HEK293 (cell line): ENCODE measurements around the gene NIP7.
A peak's percentile ranks its signal among the peaks of the same experiment; 100 is the strongest.

Source experiments
- GLIS2 ChIP-seq: fragments of 450-650 bp; formaldehyde crosslinking; IDR thresholded peaks from 2 replicates; pipeline ENCODE4 v1.5.1; 2016; ENCODE audit warnings: missing biosample characterization, missing genetic modification characterization
- HOXC10 ChIP-seq: sonication (generic); formaldehyde crosslinking; IDR thresholded peaks from 2 replicates; pipeline ENCODE4 v1.8.1; 2023; ENCODE audit warnings: mild to moderate bottlenecking, missing genetic modification reagents
- KLF16 ChIP-seq: fragments of 450-650 bp; formaldehyde crosslinking; IDR thresholded peaks from 2 replicates; pipeline ENCODE4 v1.5.1; 2017; ENCODE audit warnings: missing biosample characterization, missing genetic modification characterization
- SP3 ChIP-seq: fragments of 450-650 bp; formaldehyde crosslinking; IDR thresholded peaks from 2 replicates; pipeline ENCODE4 v1.5.1; 2016; ENCODE audit warnings: missing biosample characterization, missing genetic modification characterization
- ZNF146 ChIP-seq: fragments of 450-650 bp; formaldehyde crosslinking; IDR thresholded peaks from 2 replicates; pipeline ENCODE4 v1.5.1; 2016; ENCODE audit warnings: missing biosample characterization, missing genetic modification characterization
- ZNF155 ChIP-seq: fragments of 450-650 bp; formaldehyde crosslinking; IDR thresholded peaks from 2 replicates; pipeline ENCODE4 v1.5.1; 2016; ENCODE audit warnings: missing biosample characterization, missing genetic modification characterization
- ZNF184 ChIP-seq: fragments of 450-650 bp; IDR thresholded peaks from 2 replicates; pipeline ENCODE4 v1.5.1; 2018; ENCODE audit warnings: missing biosample characterization, mild to moderate bottlenecking, missing genetic modification characterization
- ZNF341 ChIP-seq: fragments of 450-650 bp; formaldehyde crosslinking; IDR thresholded peaks from 2 replicates; pipeline ENCODE4; 2016; ENCODE audit warnings: low read depth, missing biosample characterization, missing genetic modification characterization
- ZNF473 ChIP-seq: fragments of 450-650 bp; formaldehyde crosslinking; IDR thresholded peaks from 2 replicates; pipeline ENCODE4 v1.5.1; 2017; ENCODE audit warnings: missing biosample characterization, missing genetic modification characterization
- ZNF571 ChIP-seq: fragments of 450-650 bp; formaldehyde crosslinking; IDR thresholded peaks from 2 replicates; pipeline ENCODE4 v1.5.0; 2017; ENCODE audit warnings: missing biosample characterization, missing genetic modification characterization
- ZNF670 ChIP-seq: fragments of 450-650 bp; formaldehyde crosslinking; IDR thresholded peaks from 2 replicates; pipeline ENCODE4 v1.5.1; 2016; ENCODE audit warnings: missing biosample characterization, missing genetic modification characterization, low read depth
- ZNF843 ChIP-seq: fragments of 450-650 bp; formaldehyde crosslinking; IDR thresholded peaks from 2 replicates; pipeline ENCODE4 v1.5.1; 2016; ENCODE audit warnings: missing biosample characterization, missing genetic modification characterization
- TF ChIP-seq, protein P1 (sequence below): fragments of 450-650 bp; formaldehyde crosslinking; IDR thresholded peaks from 2 replicates; pipeline ENCODE4 v1.5.1; 2016; ENCODE audit warnings: missing biosample characterization, missing genetic modification characterization
- TF ChIP-seq, protein P2 (sequence below): fragments of 450-650 bp; formaldehyde crosslinking; IDR thresholded peaks from 2 replicates; pipeline ENCODE4 v1.5.1; 2016; ENCODE audit warnings: missing biosample characterization, missing genetic modification characterization
- TF ChIP-seq, protein P3 (sequence below): fragments of 450-650 bp; formaldehyde crosslinking; IDR thresholded peaks from 2 replicates; pipeline ENCODE4 v1.5.1; 2016; ENCODE audit warnings: missing biosample characterization, missing genetic modification characterization
- TF ChIP-seq, protein P4 (sequence below): fragments of 450-650 bp; formaldehyde crosslinking; IDR thresholded peaks from 2 replicates; pipeline ENCODE4 v1.5.1; 2016; ENCODE audit warnings: missing biosample characterization, missing genetic modification characterization
- TF ChIP-seq, protein P5 (sequence below): fragments of 450-650 bp; formaldehyde crosslinking; IDR thresholded peaks from 2 replicates; pipeline ENCODE4 v1.5.1; 2016; ENCODE audit warnings: missing biosample characterization, missing genetic modification characterization
- TF ChIP-seq, protein P6 (sequence below): sonication (generic); formaldehyde crosslinking; IDR thresholded peaks from 2 replicates; pipeline ENCODE4 v1.8.1; 2022; ENCODE audit warnings: mild to moderate bottlenecking, moderate library complexity, missing genetic modification reagents
- TF ChIP-seq, protein P7 (sequence below): fragments of 450-650 bp; formaldehyde crosslinking; optimal IDR thresholded peaks from 2 replicates; pipeline ENCODE3; 2016; ENCODE audit warnings: missing biosample characterization, mild to moderate bottlenecking, missing genetic modification characterization
- TF ChIP-seq, protein P8 (sequence below): fragments of 450-650 bp; formaldehyde crosslinking; IDR thresholded peaks from 2 replicates; pipeline ENCODE4 v1.5.1; 2016; ENCODE audit warnings: missing biosample characterization, missing genetic modification characterization
- TF ChIP-seq, protein P9 (sequence below): fragments of 450-650 bp; formaldehyde crosslinking; IDR thresholded peaks from 2 replicates; pipeline ENCODE4 v1.5.1; 2016; ENCODE audit warnings: missing biosample characterization, missing genetic modification characterization
- TF ChIP-seq, protein P10 (sequence below): fragments of 450-650 bp; formaldehyde crosslinking; IDR thresholded peaks from 2 replicates; pipeline ENCODE4 v1.5.1; 2016; ENCODE audit warnings: missing biosample characterization, missing genetic modification characterization, low read depth

NIP7 gene

DNA sequence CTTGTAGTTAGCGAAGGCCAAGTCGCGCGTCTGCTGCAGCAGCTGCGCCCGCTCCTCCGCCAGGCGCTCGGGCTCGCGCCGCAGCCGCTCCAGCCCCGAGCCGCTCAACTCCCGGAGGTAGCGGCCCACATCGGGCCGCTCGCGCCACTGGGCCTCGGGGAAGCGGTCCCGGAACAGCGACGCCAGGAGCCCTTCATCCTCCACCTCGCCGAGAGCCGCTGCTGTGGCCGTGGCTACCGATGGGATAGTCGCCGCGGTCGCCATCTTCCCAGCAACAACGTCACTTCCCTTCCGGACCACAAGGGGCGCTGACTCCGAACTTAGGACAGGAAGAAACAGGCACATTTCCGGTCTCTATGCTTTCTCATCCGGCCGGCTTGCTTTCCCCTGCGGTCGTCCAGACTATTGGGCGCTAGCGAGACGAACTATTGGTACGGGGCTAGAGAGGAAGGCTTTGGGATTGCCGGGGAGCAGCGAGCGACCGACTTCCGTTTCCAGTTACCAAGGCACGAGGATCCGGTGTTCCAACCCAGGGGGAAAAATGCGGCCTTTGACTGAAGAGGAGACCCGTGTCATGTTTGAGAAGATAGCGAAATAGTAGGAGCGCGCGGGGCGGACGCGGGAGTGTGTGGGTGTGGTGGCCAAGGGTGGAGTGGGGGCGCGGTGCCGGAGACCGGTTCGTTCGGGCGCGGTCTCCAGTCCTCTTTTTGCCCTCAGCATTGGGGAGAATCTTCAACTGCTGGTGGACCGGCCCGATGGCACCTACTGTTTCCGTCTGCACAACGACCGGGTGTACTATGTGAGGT, at the start of gene NIP7, which contains the start of gene COG8 (continued):
- TF ChIP-seq, protein P1, sequence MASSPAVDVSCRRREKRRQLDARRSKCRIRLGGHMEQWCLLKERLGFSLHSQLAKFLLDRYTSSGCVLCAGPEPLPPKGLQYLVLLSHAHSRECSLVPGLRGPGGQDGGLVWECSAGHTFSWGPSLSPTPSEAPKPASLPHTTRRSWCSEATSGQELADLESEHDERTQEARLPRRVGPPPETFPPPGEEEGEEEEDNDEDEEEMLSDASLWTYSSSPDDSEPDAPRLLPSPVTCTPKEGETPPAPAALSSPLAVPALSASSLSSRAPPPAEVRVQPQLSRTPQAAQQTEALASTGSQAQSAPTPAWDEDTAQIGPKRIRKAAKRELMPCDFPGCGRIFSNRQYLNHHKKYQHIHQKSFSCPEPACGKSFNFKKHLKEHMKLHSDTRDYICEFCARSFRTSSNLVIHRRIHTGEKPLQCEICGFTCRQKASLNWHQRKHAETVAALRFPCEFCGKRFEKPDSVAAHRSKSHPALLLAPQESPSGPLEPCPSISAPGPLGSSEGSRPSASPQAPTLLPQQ = peak; percentile 72
- TF ChIP-seq ZNF341 (0 out of 2 replicates have a peak, but pooled peaks have one; percentile 33), ZNF473 (tag by site-specific recombination) (no peak), SP3 (tag by site-specific recombination) (peak; percentile 38; the same call in 1 of the 2 replicates), KLF16 (tag by site-specific recombination) (peak; percentile 12; the same call in 1 of the 2 replicates), ZNF571 (tag by site-specific recombination) (no peak), GLIS2 (no peak), HOXC10 (CRISPR knock-in tag) (no peak), ZNF843 (tag by site-specific recombination) (no peak; the same call in none of the 2 replicates), ZNF155 (tag by site-specific recombination) (no peak), ZNF184 (no peak), ZNF670 (tag by site-specific recombination) (no peak), ZNF146 (no peak)
- TF ChIP-seq, protein P2, sequence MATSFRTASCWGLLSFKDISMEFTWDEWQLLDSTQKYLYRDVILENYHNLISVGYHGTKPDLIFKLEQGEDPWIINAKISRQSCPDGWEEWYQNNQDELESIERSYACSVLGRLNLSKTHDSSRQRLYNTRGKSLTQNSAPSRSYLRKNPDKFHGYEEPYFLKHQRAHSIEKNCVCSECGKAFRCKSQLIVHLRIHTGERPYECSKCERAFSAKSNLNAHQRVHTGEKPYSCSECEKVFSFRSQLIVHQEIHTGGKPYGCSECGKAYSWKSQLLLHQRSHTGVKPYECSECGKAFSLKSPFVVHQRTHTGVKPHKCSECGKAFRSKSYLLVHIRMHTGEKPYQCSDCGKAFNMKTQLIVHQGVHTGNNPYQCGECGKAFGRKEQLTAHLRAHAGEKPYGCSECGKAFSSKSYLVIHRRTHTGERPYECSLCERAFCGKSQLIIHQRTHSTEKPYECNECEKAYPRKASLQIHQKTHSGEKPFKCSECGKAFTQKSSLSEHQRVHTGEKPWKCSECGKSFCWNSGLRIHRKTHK = no peak
- TF ChIP-seq, protein P3, sequence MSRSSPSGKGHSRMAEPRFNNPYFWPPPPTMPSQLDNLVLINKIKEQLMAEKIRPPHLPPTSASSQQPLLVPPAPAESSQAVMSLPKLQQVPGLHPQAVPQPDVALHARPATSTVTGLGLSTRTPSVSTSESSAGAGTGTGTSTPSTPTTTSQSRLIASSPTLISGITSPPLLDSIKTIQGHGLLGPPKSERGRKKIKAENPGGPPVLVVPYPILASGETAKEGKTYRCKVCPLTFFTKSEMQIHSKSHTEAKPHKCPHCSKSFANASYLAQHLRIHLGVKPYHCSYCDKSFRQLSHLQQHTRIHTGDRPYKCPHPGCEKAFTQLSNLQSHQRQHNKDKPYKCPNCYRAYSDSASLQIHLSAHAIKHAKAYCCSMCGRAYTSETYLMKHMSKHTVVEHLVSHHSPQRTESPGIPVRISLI (tag by site-specific recombination) = no peak
- TF ChIP-seq, protein P4, sequence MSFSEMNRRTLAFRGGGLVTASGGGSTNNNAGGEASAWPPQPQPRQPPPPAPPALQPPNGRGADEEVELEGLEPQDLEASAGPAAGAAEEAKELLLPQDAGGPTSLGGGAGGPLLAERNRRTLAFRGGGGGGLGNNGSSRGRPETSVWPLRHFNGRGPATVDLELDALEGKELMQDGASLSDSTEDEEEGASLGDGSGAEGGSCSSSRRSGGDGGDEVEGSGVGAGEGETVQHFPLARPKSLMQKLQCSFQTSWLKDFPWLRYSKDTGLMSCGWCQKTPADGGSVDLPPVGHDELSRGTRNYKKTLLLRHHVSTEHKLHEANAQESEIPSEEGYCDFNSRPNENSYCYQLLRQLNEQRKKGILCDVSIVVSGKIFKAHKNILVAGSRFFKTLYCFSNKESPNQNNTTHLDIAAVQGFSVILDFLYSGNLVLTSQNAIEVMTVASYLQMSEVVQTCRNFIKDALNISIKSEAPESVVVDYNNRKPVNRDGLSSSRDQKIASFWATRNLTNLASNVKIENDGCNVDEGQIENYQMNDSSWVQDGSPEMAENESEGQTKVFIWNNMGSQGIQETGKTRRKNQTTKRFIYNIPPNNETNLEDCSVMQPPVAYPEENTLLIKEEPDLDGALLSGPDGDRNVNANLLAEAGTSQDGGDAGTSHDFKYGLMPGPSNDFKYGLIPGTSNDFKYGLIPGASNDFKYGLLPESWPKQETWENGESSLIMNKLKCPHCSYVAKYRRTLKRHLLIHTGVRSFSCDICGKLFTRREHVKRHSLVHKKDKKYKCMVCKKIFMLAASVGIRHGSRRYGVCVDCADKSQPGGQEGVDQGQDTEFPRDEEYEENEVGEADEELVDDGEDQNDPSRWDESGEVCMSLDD (tag by site-specific recombination) = no peak
- TF ChIP-seq, protein P5, sequence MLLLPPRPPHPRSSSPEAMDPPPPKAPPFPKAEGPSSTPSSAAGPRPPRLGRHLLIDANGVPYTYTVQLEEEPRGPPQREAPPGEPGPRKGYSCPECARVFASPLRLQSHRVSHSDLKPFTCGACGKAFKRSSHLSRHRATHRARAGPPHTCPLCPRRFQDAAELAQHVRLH (tag by site-specific recombination) = peak; percentile 93
- TF ChIP-seq, protein P6, sequence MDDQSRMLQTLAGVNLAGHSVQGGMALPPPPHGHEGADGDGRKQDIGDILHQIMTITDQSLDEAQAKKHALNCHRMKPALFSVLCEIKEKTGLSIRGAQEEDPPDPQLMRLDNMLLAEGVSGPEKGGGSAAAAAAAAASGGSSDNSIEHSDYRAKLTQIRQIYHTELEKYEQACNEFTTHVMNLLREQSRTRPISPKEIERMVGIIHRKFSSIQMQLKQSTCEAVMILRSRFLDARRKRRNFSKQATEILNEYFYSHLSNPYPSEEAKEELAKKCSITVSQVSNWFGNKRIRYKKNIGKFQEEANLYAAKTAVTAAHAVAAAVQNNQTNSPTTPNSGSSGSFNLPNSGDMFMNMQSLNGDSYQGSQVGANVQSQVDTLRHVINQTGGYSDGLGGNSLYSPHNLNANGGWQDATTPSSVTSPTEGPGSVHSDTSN (CRISPR knock-in tag) = no peak
- TF ChIP-seq, protein P7, sequence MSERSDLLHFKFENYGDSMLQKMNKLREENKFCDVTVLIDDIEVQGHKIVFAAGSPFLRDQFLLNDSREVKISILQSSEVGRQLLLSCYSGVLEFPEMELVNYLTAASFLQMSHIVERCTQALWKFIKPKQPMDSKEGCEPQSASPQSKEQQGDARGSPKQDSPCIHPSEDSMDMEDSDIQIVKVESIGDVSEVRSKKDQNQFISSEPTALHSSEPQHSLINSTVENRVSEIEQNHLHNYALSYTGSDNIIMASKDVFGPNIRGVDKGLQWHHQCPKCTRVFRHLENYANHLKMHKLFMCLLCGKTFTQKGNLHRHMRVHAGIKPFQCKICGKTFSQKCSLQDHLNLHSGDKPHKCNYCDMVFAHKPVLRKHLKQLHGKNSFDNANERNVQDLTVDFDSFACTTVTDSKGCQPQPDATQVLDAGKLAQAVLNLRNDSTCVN (tag by site-specific recombination) = peak; percentile 94
- TF ChIP-seq, protein P8, sequence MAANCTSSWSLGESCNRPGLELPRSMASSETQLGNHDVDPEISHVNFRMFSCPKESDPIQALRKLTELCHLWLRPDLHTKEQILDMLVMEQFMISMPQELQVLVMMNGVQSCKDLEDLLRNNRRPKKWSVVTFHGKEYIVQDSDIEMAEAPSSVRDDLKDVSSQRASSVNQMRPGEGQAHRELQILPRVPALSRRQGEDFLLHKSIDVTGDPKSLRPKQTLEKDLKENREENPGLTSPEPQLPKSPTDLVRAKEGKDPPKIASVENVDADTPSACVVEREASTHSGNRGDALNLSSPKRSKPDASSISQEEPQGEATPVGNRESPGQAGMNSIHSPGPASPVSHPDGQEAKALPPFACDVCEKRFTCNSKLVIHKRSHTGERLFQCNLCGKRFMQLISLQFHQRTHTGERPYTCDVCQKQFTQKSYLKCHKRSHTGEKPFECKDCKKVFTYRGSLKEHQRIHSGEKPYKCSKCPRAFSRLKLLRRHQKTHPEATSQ (tag by site-specific recombination) = no peak
- TF ChIP-seq, protein P9, sequence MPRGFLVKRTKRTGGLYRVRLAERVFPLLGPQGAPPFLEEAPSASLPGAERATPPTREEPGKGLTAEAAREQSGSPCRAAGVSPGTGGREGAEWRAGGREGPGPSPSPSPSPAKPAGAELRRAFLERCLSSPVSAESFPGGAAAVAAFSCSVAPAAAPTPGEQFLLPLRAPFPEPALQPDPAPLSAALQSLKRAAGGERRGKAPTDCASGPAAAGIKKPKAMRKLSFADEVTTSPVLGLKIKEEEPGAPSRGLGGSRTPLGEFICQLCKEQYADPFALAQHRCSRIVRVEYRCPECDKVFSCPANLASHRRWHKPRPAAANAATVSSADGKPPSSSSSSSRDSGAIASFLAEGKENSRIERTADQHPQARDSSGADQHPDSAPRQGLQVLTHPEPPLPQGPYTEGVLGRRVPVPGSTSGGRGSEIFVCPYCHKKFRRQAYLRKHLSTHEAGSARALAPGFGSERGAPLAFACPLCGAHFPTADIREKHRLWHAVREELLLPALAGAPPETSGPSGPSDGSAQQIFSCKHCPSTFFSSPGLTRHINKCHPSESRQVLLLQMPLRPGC = 0 out of 2 replicates have a peak, but pooled peaks have one; percentile 22
- TF ChIP-seq, protein P10, sequence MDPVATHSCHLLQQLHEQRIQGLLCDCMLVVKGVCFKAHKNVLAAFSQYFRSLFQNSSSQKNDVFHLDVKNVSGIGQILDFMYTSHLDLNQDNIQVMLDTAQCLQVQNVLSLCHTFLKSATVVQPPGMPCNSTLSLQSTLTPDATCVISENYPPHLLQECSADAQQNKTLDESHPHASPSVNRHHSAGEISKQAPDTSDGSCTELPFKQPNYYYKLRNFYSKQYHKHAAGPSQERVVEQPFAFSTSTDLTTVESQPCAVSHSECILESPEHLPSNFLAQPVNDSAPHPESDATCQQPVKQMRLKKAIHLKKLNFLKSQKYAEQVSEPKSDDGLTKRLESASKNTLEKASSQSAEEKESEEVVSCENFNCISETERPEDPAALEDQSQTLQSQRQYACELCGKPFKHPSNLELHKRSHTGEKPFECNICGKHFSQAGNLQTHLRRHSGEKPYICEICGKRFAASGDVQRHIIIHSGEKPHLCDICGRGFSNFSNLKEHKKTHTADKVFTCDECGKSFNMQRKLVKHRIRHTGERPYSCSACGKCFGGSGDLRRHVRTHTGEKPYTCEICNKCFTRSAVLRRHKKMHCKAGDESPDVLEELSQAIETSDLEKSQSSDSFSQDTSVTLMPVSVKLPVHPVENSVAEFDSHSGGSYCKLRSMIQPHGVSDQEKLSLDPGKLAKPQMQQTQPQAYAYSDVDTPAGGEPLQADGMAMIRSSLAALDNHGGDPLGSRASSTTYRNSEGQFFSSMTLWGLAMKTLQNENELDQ (tag by site-specific recombination) = no peak
